ENCODE data around the gene MRPL9. TPM values are rescaled to one million over a fixed set of nuclear protein-coding genes. Genes with fewer than 3 reads are reported as not detected.

Gene MRPL9
- total RNA-seq, 4 donors from 2014 or later = 61.4 to 74.7 (median 65.6) TPM

DNA sequence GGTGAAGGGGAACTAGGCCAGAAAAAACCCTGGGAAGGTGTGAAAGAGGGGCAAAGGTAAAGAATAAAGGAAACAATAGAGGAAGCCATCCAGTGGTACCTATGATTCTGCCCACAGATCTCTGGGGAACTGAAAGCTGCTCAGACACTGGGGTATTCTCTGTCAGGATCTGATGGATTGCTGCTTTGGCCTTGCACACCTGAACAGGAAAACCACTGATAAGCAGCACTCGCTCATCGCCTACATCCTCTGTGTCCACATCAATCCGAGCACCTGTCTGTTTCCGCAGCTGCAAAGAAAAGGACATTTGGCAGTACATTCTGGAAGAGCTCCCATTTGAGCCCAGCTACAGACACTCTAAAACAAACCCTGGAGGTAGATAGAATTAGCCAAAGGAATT lies 16.6 kb upstream of the MRPL9 start:
- Histone ChIP-seq H3K36me3 (peaks cover 0 to 36% of the 10 kb centered on the region in 2 donors), H3K4me3 (no peak overlapping the region), H3K4me1 (no peaks in the 10 kb centered on the region), H3K27me3 (no peaks in the 10 kb centered on the region), H3K9me3 (no peaks in the 10 kb centered on the region), H3K27ac (no peak overlapping the region)
- no peak for ATAC-seq
- DNase-seq = no peak
- TF ChIP-seq POLR2A (IDR thresholded peaks at IDR 0.05) = no peak
- TF ChIP-seq, protein P1, sequence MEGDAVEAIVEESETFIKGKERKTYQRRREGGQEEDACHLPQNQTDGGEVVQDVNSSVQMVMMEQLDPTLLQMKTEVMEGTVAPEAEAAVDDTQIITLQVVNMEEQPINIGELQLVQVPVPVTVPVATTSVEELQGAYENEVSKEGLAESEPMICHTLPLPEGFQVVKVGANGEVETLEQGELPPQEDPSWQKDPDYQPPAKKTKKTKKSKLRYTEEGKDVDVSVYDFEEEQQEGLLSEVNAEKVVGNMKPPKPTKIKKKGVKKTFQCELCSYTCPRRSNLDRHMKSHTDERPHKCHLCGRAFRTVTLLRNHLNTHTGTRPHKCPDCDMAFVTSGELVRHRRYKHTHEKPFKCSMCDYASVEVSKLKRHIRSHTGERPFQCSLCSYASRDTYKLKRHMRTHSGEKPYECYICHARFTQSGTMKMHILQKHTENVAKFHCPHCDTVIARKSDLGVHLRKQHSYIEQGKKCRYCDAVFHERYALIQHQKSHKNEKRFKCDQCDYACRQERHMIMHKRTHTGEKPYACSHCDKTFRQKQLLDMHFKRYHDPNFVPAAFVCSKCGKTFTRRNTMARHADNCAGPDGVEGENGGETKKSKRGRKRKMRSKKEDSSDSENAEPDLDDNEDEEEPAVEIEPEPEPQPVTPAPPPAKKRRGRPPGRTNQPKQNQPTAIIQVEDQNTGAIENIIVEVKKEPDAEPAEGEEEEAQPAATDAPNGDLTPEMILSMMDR (IDR thresholded peaks at IDR 0.05 in 4 of 5, conservative IDR thresholded peaks at IDR 0.05 in 1 of 5) = no peak
- intact Hi-C loops (cut with DNase I; ENCODE audit: low total_unique reads) = no loop called here
- in situ Hi-C loops (cut with MboI; ENCODE audit: low sequenced_read_pairs in 4 of 4) = no loop called here

DNA sequence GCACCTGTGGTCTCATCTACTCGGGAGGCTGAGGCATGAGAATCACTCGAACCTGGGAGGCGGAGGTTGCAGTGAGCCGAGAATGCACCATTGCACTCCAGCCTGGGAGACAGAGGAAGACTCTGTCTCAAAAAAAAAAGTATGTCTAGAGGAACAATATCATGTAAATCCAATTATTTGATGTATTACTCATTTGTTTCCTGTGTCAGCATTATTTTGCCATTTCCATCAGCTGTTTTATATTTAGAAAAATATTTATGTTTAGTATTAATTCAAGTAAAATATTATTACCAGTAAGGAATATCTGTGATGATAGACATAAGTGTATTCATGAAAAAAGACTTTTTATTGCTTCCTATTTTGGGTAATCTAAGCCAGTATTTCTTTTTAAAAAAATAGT lies 14.0 kb upstream of the MRPL9 start:
- in situ Hi-C loops (cut with MboI; ENCODE audit: low sequenced_read_pairs in 4 of 4) (no loop called here), intact Hi-C loops (cut with DNase I; ENCODE audit: low total_unique reads) (no loop called here)
- Histone ChIP-seq H3K27ac (no peak overlapping the region), H3K4me3 (no peak overlapping the region), H3K4me1 (no peaks in the 10 kb centered on the region), H3K27me3 (no peaks in the 10 kb centered on the region), H3K36me3 (peaks cover 0 to 48% of the 10 kb centered on the region in 2 donors), H3K9me3 (no peaks in the 10 kb centered on the region)
- no peak for ATAC-seq
- DNase-seq = no peak
- TF ChIP-seq POLR2A (IDR thresholded peaks at IDR 0.05) = no peak
- TF ChIP-seq, protein P1 (IDR thresholded peaks at IDR 0.05 in 4 of 5, conservative IDR thresholded peaks at IDR 0.05 in 1 of 5) = no peak

DNA sequence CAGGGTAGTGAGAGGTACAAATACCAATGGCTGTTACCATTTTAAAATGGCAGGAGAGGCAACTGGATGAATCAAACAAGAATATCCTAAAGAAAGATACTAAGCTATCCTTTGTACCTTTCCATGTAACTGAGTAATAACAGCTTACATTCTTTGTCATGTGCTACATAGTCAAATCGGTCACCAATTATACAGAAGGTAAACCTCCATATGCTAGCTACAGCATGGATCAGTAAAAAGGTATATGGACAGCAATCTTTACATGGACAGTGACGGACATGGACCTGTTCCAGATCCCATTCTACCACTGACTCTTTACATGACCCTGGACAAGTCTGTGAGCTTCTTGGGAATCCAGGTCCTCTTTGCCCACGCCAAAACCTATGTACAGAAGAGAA lies 13.4 kb upstream of the MRPL9 start:
- Histone ChIP-seq H3K4me3 (no peak overlapping the region), H3K36me3 (peaks cover 0 to 47% of the 10 kb centered on the region in 2 donors), H3K27ac (no peak overlapping the region), H3K9me3 (no peaks in the 10 kb centered on the region), H3K27me3 (no peaks in the 10 kb centered on the region), H3K4me1 (no peaks in the 10 kb centered on the region)
- no peak for TF ChIP-seq POLR2A (IDR thresholded peaks at IDR 0.05)
- TF ChIP-seq, protein P1 (IDR thresholded peaks at IDR 0.05 in 4 of 5, conservative IDR thresholded peaks at IDR 0.05 in 1 of 5) = no peak
- DNase-seq = no peak
- intact Hi-C loops (cut with DNase I; ENCODE audit: low total_unique reads) = no loop called here
- in situ Hi-C loops (cut with MboI; ENCODE audit: low sequenced_read_pairs in 4 of 4) = no loop called here
- ATAC-seq = no peak

DNA sequence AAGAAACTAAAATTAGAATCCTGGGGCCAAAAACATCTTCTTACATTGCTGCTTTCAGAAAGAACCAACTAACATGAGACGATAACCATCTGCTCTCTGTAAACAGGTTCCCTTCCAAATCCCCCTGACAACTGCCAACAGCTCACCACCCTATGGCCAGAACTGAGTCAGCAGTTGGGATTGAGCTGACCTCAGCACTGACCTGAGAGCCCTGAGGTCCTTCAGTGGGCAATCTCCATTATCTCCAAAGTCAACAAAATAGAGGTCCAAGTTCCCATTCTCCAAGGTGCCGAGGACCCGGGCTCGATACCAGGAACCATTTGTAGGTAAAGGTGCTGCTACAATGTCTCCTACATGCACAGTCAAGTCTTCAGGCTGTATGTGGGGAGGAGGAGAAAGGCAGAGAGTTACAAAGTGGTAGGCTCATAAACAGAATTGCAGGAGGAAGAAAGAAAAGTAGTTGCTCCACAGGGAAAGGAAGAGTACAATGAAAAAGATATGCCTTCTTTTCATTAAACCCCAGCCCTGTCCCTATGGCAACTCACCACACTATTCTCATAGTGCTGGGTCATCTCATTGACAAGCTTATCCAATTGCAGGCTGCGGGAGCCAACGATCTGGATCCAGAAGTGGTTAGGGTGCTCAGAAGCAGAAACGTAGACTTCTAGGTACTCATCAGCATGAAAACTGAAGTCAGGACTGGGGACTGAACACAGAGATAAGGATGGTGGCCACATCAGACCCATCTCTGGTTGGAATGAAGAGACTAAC lies 12.8 kb upstream of the MRPL9 start:
- H3K4me1 ChIP-seq = no peaks in the 10 kb centered on the region
- DNase-seq = no peak
- H3K27me3 ChIP-seq = no peaks in the 10 kb centered on the region
- no peak overlapping the region for H3K4me3 ChIP-seq
- intact Hi-C loops (cut with DNase I; ENCODE audit: low total_unique reads) (no loop called here), in situ Hi-C loops (cut with MboI; ENCODE audit: low sequenced_read_pairs in 4 of 4) (no loop called here)
- no peak for TF ChIP-seq POLR2A (IDR thresholded peaks at IDR 0.05)
- TF ChIP-seq, protein P1 (IDR thresholded peaks at IDR 0.05 in 4 of 5, conservative IDR thresholded peaks at IDR 0.05 in 1 of 5) = no peak
- no peak for ATAC-seq
- H3K27ac ChIP-seq = no peak overlapping the region
- H3K9me3 ChIP-seq = no peaks in the 10 kb centered on the region
- peaks cover 0 to 43% of the 10 kb centered on the region in 2 donors for H3K36me3 ChIP-seq

Data from gastrocnemius medialis (tissue), 4 donors.